HepG2 (cell line): Measurements from ENCODE around the gene SLC12A5. TPM values are rescaled to one million over a fixed set of nuclear protein-coding genes. Genes with fewer than 3 reads are reported as not detected.
A peak's percentile ranks its signal among the peaks of the same experiment; 100 is the strongest.

Experiments used
- BATF2 ChIP-seq: sonication (generic); formaldehyde crosslinking; IDR thresholded peaks from 2 replicates; pipeline ENCODE4 v1.8.0; 2022; ENCODE audit warnings: mild to moderate bottlenecking, missing genetic modification reagents, moderate library complexity
- CEBPB ChIP-seq: IDR thresholded peaks from 2 replicates; pipeline ENCODE4 v1.6.1; 2011; ENCODE audit warnings: low read depth, low read length, improper control_type of control experiment, borderline replicate concordance
- ETV6 ChIP-seq: sonication (generic); formaldehyde crosslinking; conservative IDR thresholded peaks from 2 replicates; pipeline ENCODE4 v1.4.0; 2020; ENCODE audit warnings: missing genetic modification reagents
- FIP1L1 ChIP-seq: fragments of 200-400 bp; formaldehyde crosslinking; IDR thresholded peaks from 2 replicates; pipeline ENCODE4 v1.6.1; 2018; ENCODE audit warnings: low read depth, mild to moderate bottlenecking, low read length, moderate library complexity, borderline replicate concordance; ENCODE audit not compliant: insufficient read depth
- GABPA ChIP-seq, 2 experiments: IDR thresholded peaks; 2 replicates each; pipeline ENCODE4 v1.6.1; 2011 to 2016; ENCODE audit warnings: low read depth in 2 of 2, low read length in 1 of 2, missing biosample characterization in 1 of 2, missing genetic modification characterization in 1 of 2
- GPN1 ChIP-seq: sonication (generic); formaldehyde crosslinking; IDR thresholded peaks from 2 replicates; pipeline ENCODE4 v1.5.1; 2020; ENCODE audit warnings: missing genetic modification reagents, borderline replicate concordance
- HDAC1 ChIP-seq: sonication (generic); formaldehyde crosslinking; IDR thresholded peaks from 2 replicates; pipeline ENCODE4 v1.5.1; 2020; ENCODE audit warnings: mild to moderate bottlenecking, missing genetic modification reagents
- HNRNPL ChIP-seq: fragments of 200-400 bp; formaldehyde crosslinking; IDR thresholded peaks from 2 replicates; pipeline ENCODE4 v1.6.1; 2017; ENCODE audit warnings: mild to moderate bottlenecking, low read depth, low read length
- MTERF4 ChIP-seq: sonication (generic); formaldehyde crosslinking; IDR thresholded peaks from 2 replicates; pipeline ENCODE4 v1.8.0; 2023; ENCODE audit warnings: mild to moderate bottlenecking, missing genetic modification reagents
- NONO ChIP-seq, 2 experiments: fragments of 450-650 bp in 1 of 2; sonication (generic) in 1 of 2; formaldehyde crosslinking in 1 of 2; IDR thresholded peaks in 1 of 2; conservative IDR thresholded peaks in 1 of 2; 2 replicates each; pipeline versions ENCODE4 v1.6.1 to v1.8.0; 2017 to 2022; ENCODE audit warnings: mild to moderate bottlenecking in 1 of 2, missing genetic modification reagents in 1 of 2, moderate library complexity in 1 of 2
- PAF1 ChIP-seq: IDR thresholded peaks from 2 replicates; pipeline ENCODE4 v1.6.1; 2016; ENCODE audit warnings: missing genetic modification reagents, missing compliant biosample characterization
- POLR2A ChIP-seq, 2 experiments: IDR thresholded peaks; 2 replicates each; pipeline ENCODE4 v1.6.1; 2011; ENCODE audit warnings: low read depth in 2 of 2, low read length in 2 of 2, mild to moderate bottlenecking in 1 of 2, moderate library complexity in 1 of 2; ENCODE audit not compliant: insufficient read depth in 1 of 2
- RBM39 ChIP-seq: fragments of 200-400 bp; formaldehyde crosslinking; IDR thresholded peaks from one replicate; pipeline ENCODE4 v1.6.1; 2018; ENCODE audit warnings: antibody characterized with exemption, mild to moderate bottlenecking, low read depth, low read length; ENCODE audit not compliant: poor library complexity, severe bottlenecking
- RXRA ChIP-seq: sonication (generic); formaldehyde crosslinking; IDR thresholded peaks from 2 replicates; pipeline ENCODE4 v1.5.1; 2020; ENCODE audit warnings: missing genetic modification reagents
- SIN3B ChIP-seq: fragments of 150-350 bp; IDR thresholded peaks from 2 replicates; pipeline ENCODE4 v1.6.1; 2014; ENCODE audit warnings: low read length
- SUZ12 ChIP-seq: fragments of 150-350 bp; IDR thresholded peaks from 2 replicates; pipeline ENCODE4 v1.6.1; 2014; ENCODE audit warnings: low read depth, low read length
- ZFAT ChIP-seq: sonication (generic); formaldehyde crosslinking; conservative IDR thresholded peaks from 2 replicates; pipeline ENCODE4 v1.8.1; 2023; ENCODE audit warnings: missing genetic modification reagents, inconsistent platforms
- ZMAT3 ChIP-seq: sonication (generic); formaldehyde crosslinking; conservative IDR thresholded peaks from 2 replicates; pipeline ENCODE4 v1.7.0; 2021; ENCODE audit warnings: missing genetic modification reagents
- ZNF207 ChIP-seq: fragments of 450-650 bp; IDR thresholded peaks from 2 replicates; pipeline ENCODE4 v1.6.1; 2016; ENCODE audit warnings: antibody characterized with exemption, borderline replicate concordance
- ZNF280D ChIP-seq: sonication (generic); formaldehyde crosslinking; IDR thresholded peaks from 2 replicates; pipeline ENCODE4 v1.5.1; 2020; ENCODE audit warnings: mild to moderate bottlenecking, missing genetic modification reagents
- ZNF292 ChIP-seq: sonication (generic); formaldehyde crosslinking; IDR thresholded peaks from 2 replicates; pipeline ENCODE4 v1.8.1; 2022; ENCODE audit warnings: mild to moderate bottlenecking, low read depth, missing genetic modification reagents, borderline replicate concordance
- ZNF337 ChIP-seq: sonication (generic); formaldehyde crosslinking; IDR thresholded peaks from 2 replicates; pipeline ENCODE4 v1.5.1; 2020; ENCODE audit warnings: missing genetic modification reagents, low read depth, mild to moderate bottlenecking, borderline replicate concordance
- ZNF788 ChIP-seq: sonication (generic); formaldehyde crosslinking; IDR thresholded peaks from 2 replicates; pipeline ENCODE4 v1.5.0; 2020; ENCODE audit warnings: mild to moderate bottlenecking, missing genetic modification reagents, borderline replicate concordance
- ZSCAN21 ChIP-seq: sonication (generic); formaldehyde crosslinking; IDR thresholded peaks from 2 replicates; pipeline ENCODE4 v1.8.0; 2022; ENCODE audit warnings: mild to moderate bottlenecking, missing genetic modification reagents, moderate library complexity, borderline replicate concordance
- polyA plus RNA-seq, 8 experiments: library from polyadenylated mRNA; depleted of rRNA in 3 of 8; stranded (reverse) in 7 of 8; unstranded in 1 of 8; fragments of >200 nt; fragmentation: Illumina TruSeq in 4 of 8; extraction: Trizol in 4 of 8; gene quantifications; 2 replicates each; pipeline versions ENCODE4 v1.2.1 to v1.2.3, GENCODE V29; 2011 to 2016; ENCODE audit warnings: low read depth in 4 of 8, missing spikeins in 1 of 8, mixed read lengths in 1 of 8; ENCODE audit not compliant: insufficient read depth in 1 of 8
- total RNA-seq, 5 experiments: library from RNA; depleted of rRNA; stranded (reverse); fragments of >200 nt; fragmentation: Illumina TruSeq; extraction: Trizol; gene quantifications; 2 replicates each; pipeline ENCODE4 v1.2.3, GENCODE V29; 2016; ENCODE audit warnings: low read depth in 1 of 5

Gene SLC12A5
- total and polyA plus RNA-seq, 2 of the 13 experiments (the other 11 are each of a cell fraction or from before 2014, with no cell fraction given), result 4.3 to 5.4 TPM

GRCh38 chr20:46089417-46090388, 60.7 kb downstream of the SLC12A5 start, which contains the start of gene NCOA5 (continued):
- TF ChIP-seq ZNF280D (CRISPR knock-in tag) (no peak), ZNF207 (no peak), SUZ12 (no peak), ZNF337 (CRISPR knock-in tag) (peak; percentile 93; the same call in 1 of the 2 replicates), GPN1 (CRISPR knock-in tag) (no peak; the same call in 1 of the 2 replicates), ZFAT (CRISPR knock-in tag) (peak; percentile 89; the same call in 1 of the 2 replicates), GABPA (IDR thresholded peaks at IDR 0.05; ENCODE audit: low read depth, low read length) (no peak), GABPA (CRISPR knock-in tag; IDR thresholded peaks at IDR 0.05; ENCODE audit: low read depth) (no peak), RXRA (CRISPR knock-in tag) (peak; percentile 64), NONO (IDR thresholded peaks at IDR 0.05) (no peak), NONO (CRISPR knock-in tag; conservative IDR thresholded peaks at IDR 0.05) (peak; percentile 100), HDAC1 (CRISPR knock-in tag) (peak; percentile 93), BATF2 (CRISPR knock-in tag) (peak; percentile 89), PAF1 (CRISPR knock-in tag) (no peak), MTERF4 (CRISPR knock-in tag) (peak; percentile 93), RBM39 (peak; percentile 61), ZSCAN21 (CRISPR knock-in tag) (peak; percentile 99), ETV6 (CRISPR knock-in tag) (peak; percentile 96), ZNF292 (CRISPR knock-in tag) (no peak; the same call in none of the 2 replicates), HNRNPL (peak; percentile 33; the same call in 1 of the 2 replicates), ZNF788 (CRISPR knock-in tag) (peak; percentile 96), SIN3B (no peak), POLR2A (IDR thresholded peaks at IDR 0.05; ENCODE audit: insufficient read depth in 1 of 2, low read depth in 2 of 2, low read length in 2 of 2) (peak; percentile 94 to 96), FIP1L1 (0 out of 2 replicates have a peak, but pooled peaks have one; percentile 68), ZMAT3 (CRISPR knock-in tag) (peak; percentile 90; the same call in 1 of the 2 replicates), CEBPB (peak; percentile 94)
